HepG2 (cell line): Measurements from ENCODE around the gene TSSK6. TPM values are rescaled to one million over a fixed set of nuclear protein-coding genes. Genes with fewer than 3 reads are reported as not detected.

Experiments used
- ARID5B ChIP-seq: IDR thresholded peaks from 2 replicates; pipeline ENCODE4 v1.4.0; 2020; ENCODE audit warnings: mild to moderate bottlenecking, missing genetic modification reagents
- BATF2 ChIP-seq: sonication (generic); formaldehyde crosslinking; IDR thresholded peaks from 2 replicates; pipeline ENCODE4 v1.8.0; 2022; ENCODE audit warnings: mild to moderate bottlenecking, missing genetic modification reagents, moderate library complexity
- GLMP ChIP-seq: sonication (generic); formaldehyde crosslinking; IDR thresholded peaks from 2 replicates; pipeline ENCODE4 v1.9.0; 2021; ENCODE audit warnings: missing genetic modification reagents, mild to moderate bottlenecking, borderline replicate concordance
- HMGA1 ChIP-seq: sonication (generic); formaldehyde crosslinking; conservative IDR thresholded peaks from 2 replicates; pipeline ENCODE4 v1.4.0; 2020; ENCODE audit warnings: missing genetic modification reagents
- HMGXB4 ChIP-seq, 2 experiments: sonication (generic) in 1 of 2; formaldehyde crosslinking in 1 of 2; IDR thresholded peaks; 2 replicates each; pipeline versions ENCODE4 v1.4.0 to v1.6.1; 2018 to 2020; ENCODE audit warnings: missing genetic modification reagents in 2 of 2, borderline replicate concordance in 1 of 2, low read depth in 1 of 2, mild to moderate bottlenecking in 1 of 2, missing biosample characterization in 1 of 2
- NCOA2 ChIP-seq: sonication (generic); formaldehyde crosslinking; IDR thresholded peaks from 2 replicates; pipeline ENCODE4 v1.8.0; 2022; ENCODE audit warnings: inconsistent platforms
- NR1H2 ChIP-seq: sonication (generic); formaldehyde crosslinking; IDR thresholded peaks from 2 replicates; pipeline ENCODE4 v1.8.1; 2022; ENCODE audit warnings: low read depth, missing genetic modification reagents, borderline replicate concordance
- RAD21 ChIP-seq: fragments of 450-650 bp; formaldehyde crosslinking; IDR thresholded peaks from 2 replicates; pipeline ENCODE4 v1.5.0; 2020; ENCODE audit warnings: mild to moderate bottlenecking
- RBFOX2 ChIP-seq: fragments of 200-400 bp; formaldehyde crosslinking; IDR thresholded peaks from 2 replicates; pipeline ENCODE4 v1.6.1; 2017; ENCODE audit warnings: low read depth, mild to moderate bottlenecking, low read length
- RORA ChIP-seq: sonication (generic); formaldehyde crosslinking; IDR thresholded peaks from 2 replicates; pipeline ENCODE4 v1.5.0; 2020; ENCODE audit warnings: mild to moderate bottlenecking, missing genetic modification reagents, moderate library complexity
- SMAD1 ChIP-seq: sonication (generic); formaldehyde crosslinking; IDR thresholded peaks from 2 replicates; pipeline ENCODE4 v1.4.0; 2020; ENCODE audit warnings: missing genetic modification reagents, low read depth, mild to moderate bottlenecking, borderline replicate concordance
- SNAPC2 ChIP-seq: sonication (generic); formaldehyde crosslinking; IDR thresholded peaks from 2 replicates; pipeline ENCODE4 v1.8.1; 2022; ENCODE audit warnings: mild to moderate bottlenecking, missing genetic modification reagents
- ZBTB10 ChIP-seq: sonication (generic); formaldehyde crosslinking; IDR thresholded peaks from 2 replicates; pipeline ENCODE4 v1.4.0; 2020; ENCODE audit warnings: missing genetic modification reagents, borderline replicate concordance
- ZNF451 ChIP-seq: sonication (generic); formaldehyde crosslinking; IDR thresholded peaks from 2 replicates; pipeline ENCODE4 v1.5.0; 2020; ENCODE audit warnings: mild to moderate bottlenecking, missing genetic modification reagents
- ZNF678 ChIP-seq: sonication (generic); formaldehyde crosslinking; IDR thresholded peaks from 2 replicates; pipeline ENCODE4 v1.4.0; 2020; ENCODE audit warnings: mild to moderate bottlenecking, missing genetic modification reagents
- ZNF879 ChIP-seq: sonication (generic); formaldehyde crosslinking; IDR thresholded peaks from 2 replicates; pipeline ENCODE4 v1.8.1; 2023; ENCODE audit warnings: missing genetic modification reagents
- polyA plus RNA-seq, 8 experiments: library from polyadenylated mRNA; depleted of rRNA in 3 of 8; stranded (reverse) in 7 of 8; unstranded in 1 of 8; fragments of >200 nt; fragmentation: Illumina TruSeq in 4 of 8; extraction: Trizol in 4 of 8; gene quantifications; 2 replicates each; pipeline versions ENCODE4 v1.2.1 to v1.2.3, GENCODE V29; 2011 to 2016; ENCODE audit warnings: low read depth in 4 of 8, missing spikeins in 1 of 8, mixed read lengths in 1 of 8; ENCODE audit not compliant: insufficient read depth in 1 of 8
- total RNA-seq, 5 experiments: library from RNA; depleted of rRNA; stranded (reverse); fragments of >200 nt; fragmentation: Illumina TruSeq; extraction: Trizol; gene quantifications; 2 replicates each; pipeline ENCODE4 v1.2.3, GENCODE V29; 2016; ENCODE audit warnings: low read depth in 1 of 5

The TSSK6 gene
- total and polyA plus RNA-seq, 2 of the 13 experiments (the other 11 are each of a cell fraction or from before 2014, with no cell fraction given): 0.71 to 1.2 TPM

- TF ChIP-seq ZBTB10: peak; percentile 85; the same call in 1 of the 2 replicates
- TF ChIP-seq RAD21: no peak
- TF ChIP-seq NR1H2: no peak
- peak; percentile 39; the same call in 1 of the 2 replicates for TF ChIP-seq ARID5B (CRISPR knock-in tag)
- TF ChIP-seq RORA (CRISPR knock-in tag): no peak
- no peak for TF ChIP-seq SMAD1 (CRISPR knock-in tag)
- TF ChIP-seq NCOA2 (CRISPR knock-in tag): peak; percentile 49
- TF ChIP-seq ZNF879: peak; percentile 88; the same call in 1 of the 2 replicates
- no peak for TF ChIP-seq GLMP
- TF ChIP-seq HMGXB4 (CRISPR knock-in tag; IDR thresholded peaks at IDR 0.05; ENCODE audit: borderline replicate concordance in 1 of 2, low read depth in 1 of 2): peak; percentile 71 to 86; a peak in 3 of 4 replicates
- TF ChIP-seq BATF2 (CRISPR knock-in tag): no peak
- peak; percentile 83 for TF ChIP-seq RBFOX2
- no peak; the same call in 1 of the 2 replicates for TF ChIP-seq ZNF451 (CRISPR knock-in tag)
- TF ChIP-seq ZNF678 (CRISPR knock-in tag): peak; percentile 79; the same call in 1 of the 2 replicates
- TF ChIP-seq HMGA1: no peak
- 0 out of 2 replicates have a peak, but pooled peaks have one; percentile 56 for TF ChIP-seq SNAPC2 (CRISPR knock-in tag)
These were observed 533 bp upstream of the TSSK6 start, which contains the start of gene NDUFA13 (continued) for GRCh38 chr19:19515642-19516519.
